Coronary artery (tissue), 2 donors: ENCODE results near the gene NEDD8.

Source experiments
- DNase-seq: peaks from one replicate; pipeline ENCODE4 v3.0.0-alpha.2; 2017; ENCODE audit warnings: low spot score
- H3K27ac ChIP-seq, 2 donors: fragments of 200-600 bp; sonication (generic); one replicate each; pipeline ENCODE4 v1.5.1; 2016 to 2019
- H3K4me3 ChIP-seq: fragments of 200-600 bp; sonication (generic); 2 replicates; pipeline ENCODE4 v1.5.1; 2016; ENCODE audit warnings: mild to moderate bottlenecking, moderate library complexity
- TF ChIP-seq, protein P1 (sequence below): fragments of 200-600 bp; sonication (generic); IDR thresholded peaks from one replicate; pipeline ENCODE4 v1.5.1; 2019; ENCODE audit warnings: antibody characterized with exemption

The NEDD8 gene

DNA sequence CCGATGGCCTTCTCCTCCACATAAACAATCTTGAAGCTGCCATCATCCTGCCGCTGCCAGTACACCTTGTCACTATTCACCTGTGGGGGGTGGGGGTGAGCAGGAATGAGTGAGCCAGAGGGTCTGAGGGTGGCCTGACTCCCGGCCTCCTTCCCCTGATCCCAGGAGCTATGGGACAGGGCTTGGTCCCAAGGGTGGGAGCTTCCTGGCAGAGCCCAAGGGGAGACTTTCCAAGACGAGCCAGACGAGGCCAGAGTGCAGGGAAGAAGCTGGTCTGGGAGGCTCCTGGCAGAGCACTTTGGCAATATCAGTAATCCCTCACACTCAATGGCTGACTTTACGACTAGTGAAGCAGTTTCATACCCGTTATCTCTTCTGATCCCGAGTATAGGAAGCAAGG is 23.3 kb upstream of the NEDD8 start:
- Histone ChIP-seq H3K4me3 (no peak overlapping the region), H3K27ac (no peak overlapping the region)
- DNase-seq: no peak
- TF ChIP-seq, protein P1, sequence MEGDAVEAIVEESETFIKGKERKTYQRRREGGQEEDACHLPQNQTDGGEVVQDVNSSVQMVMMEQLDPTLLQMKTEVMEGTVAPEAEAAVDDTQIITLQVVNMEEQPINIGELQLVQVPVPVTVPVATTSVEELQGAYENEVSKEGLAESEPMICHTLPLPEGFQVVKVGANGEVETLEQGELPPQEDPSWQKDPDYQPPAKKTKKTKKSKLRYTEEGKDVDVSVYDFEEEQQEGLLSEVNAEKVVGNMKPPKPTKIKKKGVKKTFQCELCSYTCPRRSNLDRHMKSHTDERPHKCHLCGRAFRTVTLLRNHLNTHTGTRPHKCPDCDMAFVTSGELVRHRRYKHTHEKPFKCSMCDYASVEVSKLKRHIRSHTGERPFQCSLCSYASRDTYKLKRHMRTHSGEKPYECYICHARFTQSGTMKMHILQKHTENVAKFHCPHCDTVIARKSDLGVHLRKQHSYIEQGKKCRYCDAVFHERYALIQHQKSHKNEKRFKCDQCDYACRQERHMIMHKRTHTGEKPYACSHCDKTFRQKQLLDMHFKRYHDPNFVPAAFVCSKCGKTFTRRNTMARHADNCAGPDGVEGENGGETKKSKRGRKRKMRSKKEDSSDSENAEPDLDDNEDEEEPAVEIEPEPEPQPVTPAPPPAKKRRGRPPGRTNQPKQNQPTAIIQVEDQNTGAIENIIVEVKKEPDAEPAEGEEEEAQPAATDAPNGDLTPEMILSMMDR: no peak

DNA sequence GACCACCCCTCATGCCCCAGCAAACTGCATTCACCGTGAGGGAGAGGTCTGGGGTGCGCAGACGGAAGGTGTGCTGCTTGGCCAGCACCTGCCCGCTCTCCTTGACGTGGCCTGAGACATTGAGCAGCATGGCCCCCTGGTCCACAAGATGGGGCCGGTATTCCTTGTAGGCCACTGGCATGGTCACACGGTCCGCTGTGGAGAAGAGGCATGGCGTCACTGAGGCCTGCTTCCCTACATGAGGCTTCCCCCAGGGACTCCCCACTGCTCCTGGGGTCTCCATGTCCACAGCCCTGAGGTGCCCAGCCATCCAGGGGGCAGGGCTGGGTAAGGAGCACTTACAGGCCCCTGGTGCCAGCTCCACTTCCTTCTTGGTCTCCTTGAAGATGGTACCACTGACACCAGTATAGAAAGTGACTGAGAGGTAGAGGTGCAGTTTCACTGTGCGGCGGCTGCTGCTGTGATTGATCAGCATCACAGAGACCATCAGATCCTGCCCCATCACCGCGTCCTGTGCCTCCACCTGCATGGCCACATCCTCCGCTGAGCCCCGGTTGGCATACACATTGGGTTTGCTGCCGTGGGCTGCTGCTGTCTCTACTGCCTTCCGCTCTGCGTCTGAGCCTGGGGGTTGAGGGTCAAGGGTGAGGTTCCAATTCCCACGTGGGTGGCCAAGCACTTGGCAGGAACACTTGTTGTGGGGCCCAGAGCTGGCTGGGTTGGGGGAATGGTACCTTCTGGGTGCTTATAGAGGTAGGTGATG is 22.6 kb upstream of the NEDD8 start:
- DNase-seq: no peak
- TF ChIP-seq, protein P1: no peak
- no peak overlapping the region for H3K4me3 ChIP-seq

DNA sequence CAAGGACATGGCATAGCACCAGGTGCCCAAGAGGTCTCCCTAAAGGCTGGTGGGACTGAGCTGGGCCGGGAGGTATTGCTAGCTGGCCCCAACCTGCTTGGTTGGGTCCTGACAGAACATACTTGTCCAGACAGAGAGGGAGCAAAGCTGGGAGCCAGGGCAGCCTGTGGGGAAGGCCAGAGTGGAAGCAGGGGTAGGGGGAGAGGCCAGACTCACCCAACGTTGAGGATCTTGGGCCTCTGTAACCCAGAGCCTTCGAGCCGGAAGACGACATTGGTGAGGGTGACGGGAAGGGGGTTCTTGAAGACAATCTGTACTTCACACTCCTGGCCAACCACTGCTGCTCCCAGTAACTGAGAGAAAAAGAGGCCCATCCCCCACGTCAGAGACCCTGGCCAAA is 21.8 kb upstream of the NEDD8 start:
- no peak overlapping the region for H3K4me3 ChIP-seq
- H3K27ac ChIP-seq: no peak overlapping the region
- DNase-seq: no peak
- TF ChIP-seq, protein P1: no peak

More for the DNA sequence above, 22.6 kb upstream of the NEDD8 start:
- no peak overlapping the region for H3K27ac ChIP-seq

DNA sequence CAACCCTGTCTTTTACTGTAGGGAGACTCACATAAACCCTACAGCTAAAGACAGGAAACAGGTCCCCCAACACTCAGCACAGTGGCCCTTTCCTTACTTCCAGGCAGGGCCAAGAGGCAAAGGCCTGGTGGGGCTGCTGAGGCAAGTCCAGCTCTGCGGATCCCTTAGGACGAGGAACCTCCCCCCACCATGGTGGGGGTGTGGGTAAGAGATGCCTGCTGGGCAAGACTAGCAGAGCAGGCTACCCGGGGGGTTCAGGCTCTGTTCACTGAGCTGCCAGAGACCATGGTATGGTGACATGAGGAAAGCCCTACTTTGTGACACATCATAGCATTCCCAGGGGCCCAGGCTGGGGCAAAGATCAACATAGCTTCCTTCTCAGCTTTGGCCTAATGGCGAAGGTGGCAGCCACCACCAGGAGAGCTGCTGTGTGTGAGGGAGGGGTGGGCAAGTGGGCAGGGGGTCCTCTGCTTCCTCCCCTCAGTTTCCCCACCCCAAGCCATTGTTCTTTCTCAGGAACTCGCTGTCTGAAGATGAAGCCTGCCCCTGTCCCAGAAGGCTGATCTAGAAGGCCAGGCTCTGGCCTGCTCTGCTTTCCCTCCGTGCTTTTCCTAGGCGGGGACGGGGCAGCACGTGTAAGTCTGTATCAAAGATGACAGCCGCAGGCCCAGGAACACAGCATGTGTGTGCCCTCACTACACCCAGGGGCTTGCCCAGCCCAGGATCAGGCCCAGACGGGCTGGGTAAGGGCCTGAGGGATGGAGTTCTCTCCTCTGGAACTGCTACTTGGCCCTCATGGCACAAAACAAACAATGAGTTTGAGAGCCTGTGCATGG is 20.3 kb upstream of the NEDD8 start:
- no peak for DNase-seq
- TF ChIP-seq, protein P1: no peak
- Histone ChIP-seq H3K4me3 (no peak overlapping the region), H3K27ac (no peak overlapping the region)

DNA sequence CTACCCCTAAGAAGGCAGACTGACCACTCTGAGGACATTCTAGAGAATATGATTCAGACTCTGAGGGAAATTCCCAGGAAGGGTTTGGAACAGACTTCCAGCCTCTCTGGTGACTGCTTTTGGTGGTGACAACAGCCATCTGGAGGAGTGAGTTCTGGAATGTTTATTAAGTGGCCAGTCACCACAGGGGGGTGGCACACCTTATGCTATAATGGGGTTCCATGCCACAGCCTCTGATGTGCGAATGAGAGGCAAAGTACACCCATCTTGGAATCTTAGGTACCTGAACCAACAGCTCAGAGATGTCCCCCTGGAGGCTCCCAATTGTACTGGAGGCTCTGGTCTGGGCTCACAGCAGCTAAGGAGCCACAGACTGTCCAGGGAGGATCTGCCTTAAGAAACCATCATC is 19.7 kb upstream of the NEDD8 start:
- DNase-seq: no peak
- TF ChIP-seq, protein P1: no peak
- Histone ChIP-seq H3K27ac (no peak overlapping the region), H3K4me3 (no peak overlapping the region)

DNA sequence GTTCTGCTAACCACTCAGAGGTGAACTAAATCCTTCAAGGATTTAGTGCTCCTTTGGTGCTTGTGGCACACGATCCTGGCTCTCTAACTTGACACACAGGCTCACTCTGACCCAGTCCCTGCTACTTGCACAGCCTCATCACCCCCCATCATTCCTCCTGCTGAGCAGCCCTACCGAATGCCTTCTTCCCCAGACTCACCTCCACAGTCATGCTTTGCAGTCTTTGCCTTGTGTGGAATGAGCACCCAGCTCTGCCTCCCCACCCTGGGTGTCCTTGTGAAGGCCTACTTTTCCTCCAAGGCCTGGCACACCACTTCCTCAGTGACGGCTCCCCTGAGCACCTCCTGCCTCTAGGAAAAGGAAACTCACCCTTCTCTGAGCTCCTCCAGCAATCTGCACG is 18.2 kb upstream of the NEDD8 start:
- no peak for DNase-seq
- H3K4me3 ChIP-seq: no peak overlapping the region
- TF ChIP-seq, protein P1: no peak
- H3K27ac ChIP-seq: no peak overlapping the region
